HEK293 (cell line): Measurements from ENCODE around the gene IKZF1.

Experiments
- CTCF ChIA-PET: fragments of 350-600 bp; formaldehyde crosslinking; extraction: SDS; loops from one replicate; lab custom pipeline; 2021; ENCODE audit warnings: antibody characterized with exemption; lab: Yijun Ruan, JAX
- POLR2A ChIA-PET: fragments of 300-600 bp; formaldehyde crosslinking; extraction: SDS; loops from one replicate; lab custom pipeline; 2020; ENCODE audit warnings: antibody characterized with exemption, inconsistent platforms; lab: Yijun Ruan, JAX
- H3K27ac ChIP-seq: fragments of 200-500 bp; sonication (Bioruptor generic); 2 replicates; pipeline ENCODE4 v1.5.1; 2014; ENCODE audit warnings: low read depth, low read length, control low read depth, inconsistent platforms; ENCODE audit errors: extremely low read depth
- H3K36me3 ChIP-seq, 2 experiments: fragments of 200-500 bp in 1 of 2; sonication (Bioruptor generic) in 1 of 2; 1 replicate in 1 of 2; 2 replicates in 1 of 2; pipeline ENCODE4 v1.5.1; 2014 to 2017; ENCODE audit warnings: inconsistent platforms in 2 of 2, low read length in 2 of 2; ENCODE audit not compliant: control insufficient read depth in 2 of 2, insufficient read depth in 1 of 2
- H3K4me1 ChIP-seq: fragments of 200-500 bp; sonication (Bioruptor generic); 2 replicates; pipeline ENCODE4 v1.5.1; 2014; ENCODE audit warnings: mild to moderate bottlenecking, low read length, inconsistent platforms; ENCODE audit not compliant: control insufficient read depth, insufficient read depth
- H3K4me3 ChIP-seq: 2 replicates; pipeline ENCODE4 v1.5.1; 2011; ENCODE audit warnings: low read depth, mild to moderate bottlenecking, control low read depth, low read length, moderate library complexity
- H3K9me3 ChIP-seq: fragments of 200-500 bp; sonication (Bioruptor generic); 2 replicates; pipeline ENCODE4 v1.5.1; 2014; ENCODE audit warnings: low read depth, low read length, inconsistent platforms; ENCODE audit not compliant: control insufficient read depth, insufficient read depth
- FEZF1 ChIP-seq: fragments of 450-650 bp; formaldehyde crosslinking; IDR thresholded peaks from 2 replicates; pipeline ENCODE4 v1.5.1; 2016; ENCODE audit warnings: missing biosample characterization, missing genetic modification characterization
- HOXA7 ChIP-seq: sonication (generic); formaldehyde crosslinking; IDR thresholded peaks from 2 replicates; pipeline ENCODE4 v1.8.1; 2022; ENCODE audit warnings: missing genetic modification reagents, borderline replicate concordance
- KLF1 ChIP-seq: fragments of 450-650 bp; formaldehyde crosslinking; IDR thresholded peaks from 2 replicates; pipeline ENCODE4 v1.5.1; 2016; ENCODE audit warnings: missing biosample characterization, missing genetic modification characterization
- ZBTB20 ChIP-seq: fragments of 450-650 bp; formaldehyde crosslinking; IDR thresholded peaks from 2 replicates; pipeline ENCODE4 v1.5.1; 2016; ENCODE audit warnings: missing biosample characterization, missing genetic modification characterization
- ZNF121 ChIP-seq: fragments of 450-650 bp; formaldehyde crosslinking; IDR thresholded peaks from 2 replicates; pipeline ENCODE4 v1.5.1; 2016; ENCODE audit warnings: missing biosample characterization, missing genetic modification characterization
- ZNF404 ChIP-seq: fragments of 450-650 bp; formaldehyde crosslinking; IDR thresholded peaks from 2 replicates; pipeline ENCODE4 v1.5.1; 2017; ENCODE audit warnings: missing biosample characterization, missing genetic modification characterization
- ZNF561 ChIP-seq: fragments of 450-650 bp; IDR thresholded peaks from 2 replicates; pipeline ENCODE4 v1.5.1; 2018; ENCODE audit warnings: missing biosample characterization, missing genetic modification characterization, borderline replicate concordance
- ZNF624 ChIP-seq: fragments of 450-650 bp; formaldehyde crosslinking; IDR thresholded peaks from 2 replicates; pipeline ENCODE4 v1.5.1; 2017; ENCODE audit warnings: missing biosample characterization, missing genetic modification characterization
- ZNF747 ChIP-seq: fragments of 450-650 bp; formaldehyde crosslinking; IDR thresholded peaks from 2 replicates; pipeline ENCODE4 v1.5.1; 2016; ENCODE audit warnings: missing biosample characterization, missing genetic modification characterization
- ZNF837 ChIP-seq: fragments of 450-650 bp; formaldehyde crosslinking; IDR thresholded peaks from 2 replicates; pipeline ENCODE4 v1.5.1; 2016; ENCODE audit warnings: missing biosample characterization, missing genetic modification characterization
- ZSCAN16 ChIP-seq: fragments of 450-650 bp; formaldehyde crosslinking; IDR thresholded peaks from 2 replicates; pipeline ENCODE4 v1.5.1; 2016; ENCODE audit warnings: missing biosample characterization, missing genetic modification characterization
- TF ChIP-seq, protein P1 (sequence below): fragments of 450-650 bp; formaldehyde crosslinking; IDR thresholded peaks from 2 replicates; pipeline ENCODE4 v1.5.1; 2016; ENCODE audit warnings: missing biosample characterization, missing genetic modification characterization
- TF ChIP-seq, protein P2 (sequence below): fragments of 450-650 bp; formaldehyde crosslinking; IDR thresholded peaks from 2 replicates; pipeline ENCODE4 v1.5.1; 2016; ENCODE audit warnings: missing biosample characterization, missing genetic modification characterization
- TF ChIP-seq, protein P3 (sequence below): fragments of 450-650 bp; formaldehyde crosslinking; IDR thresholded peaks from 2 replicates; pipeline ENCODE4 v1.5.1; 2017; ENCODE audit warnings: missing biosample characterization, missing genetic modification characterization

Gene IKZF1

DNA sequence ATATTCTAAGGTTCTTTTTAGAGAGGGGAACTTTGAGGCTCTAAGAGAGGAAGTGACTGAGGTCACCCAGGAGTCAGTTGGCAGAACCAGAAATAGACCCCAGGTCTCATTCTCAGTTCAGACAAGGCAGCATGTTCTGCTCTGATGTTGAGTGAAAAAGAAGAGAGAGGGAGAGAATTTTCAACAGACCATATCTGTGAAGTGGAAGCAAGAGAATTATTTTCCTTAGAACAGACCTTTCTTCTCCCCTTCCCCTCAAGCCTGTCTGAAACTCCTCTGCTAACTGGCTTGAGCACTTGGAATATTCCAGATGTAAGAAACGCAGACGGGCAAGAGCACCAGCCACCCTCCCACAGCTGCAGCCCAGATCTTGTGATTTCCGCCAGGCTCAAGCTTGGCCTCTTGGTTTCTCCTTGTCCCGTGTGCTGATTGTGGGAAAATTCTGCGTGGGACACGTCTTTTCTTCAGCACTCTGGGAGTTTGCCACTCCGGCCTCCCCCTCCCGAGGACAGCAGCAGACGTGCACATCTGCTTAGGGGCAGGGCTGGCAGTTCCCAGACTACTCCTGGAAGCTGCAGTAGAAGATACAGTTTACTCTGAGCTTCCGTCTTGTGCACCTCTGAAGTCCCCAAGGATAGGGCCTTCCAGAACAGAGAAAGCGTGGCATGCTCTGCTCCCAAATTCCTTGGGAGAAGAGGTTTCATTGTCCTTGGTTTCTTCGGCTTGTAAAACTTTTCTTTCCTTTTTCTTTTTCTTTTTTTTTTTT lies 22.7 kb upstream of the IKZF1 start:
- CTCF ChIA-PET: no interaction called here
- Histone ChIP-seq H3K9me3 (no peaks in the 10 kb centered on the region), H3K4me3 (no peak overlapping the region), H3K36me3 (no peaks in the 10 kb centered on the region), H3K27ac (no peak overlapping the region)
- no peak for TF ChIP-seq ZNF404
- TF ChIP-seq, all 188 proteins: peak for 0
- H3K4me1 ChIP-seq: no peaks in the 10 kb centered on the region
- POLR2A ChIA-PET: no interaction called here

DNA sequence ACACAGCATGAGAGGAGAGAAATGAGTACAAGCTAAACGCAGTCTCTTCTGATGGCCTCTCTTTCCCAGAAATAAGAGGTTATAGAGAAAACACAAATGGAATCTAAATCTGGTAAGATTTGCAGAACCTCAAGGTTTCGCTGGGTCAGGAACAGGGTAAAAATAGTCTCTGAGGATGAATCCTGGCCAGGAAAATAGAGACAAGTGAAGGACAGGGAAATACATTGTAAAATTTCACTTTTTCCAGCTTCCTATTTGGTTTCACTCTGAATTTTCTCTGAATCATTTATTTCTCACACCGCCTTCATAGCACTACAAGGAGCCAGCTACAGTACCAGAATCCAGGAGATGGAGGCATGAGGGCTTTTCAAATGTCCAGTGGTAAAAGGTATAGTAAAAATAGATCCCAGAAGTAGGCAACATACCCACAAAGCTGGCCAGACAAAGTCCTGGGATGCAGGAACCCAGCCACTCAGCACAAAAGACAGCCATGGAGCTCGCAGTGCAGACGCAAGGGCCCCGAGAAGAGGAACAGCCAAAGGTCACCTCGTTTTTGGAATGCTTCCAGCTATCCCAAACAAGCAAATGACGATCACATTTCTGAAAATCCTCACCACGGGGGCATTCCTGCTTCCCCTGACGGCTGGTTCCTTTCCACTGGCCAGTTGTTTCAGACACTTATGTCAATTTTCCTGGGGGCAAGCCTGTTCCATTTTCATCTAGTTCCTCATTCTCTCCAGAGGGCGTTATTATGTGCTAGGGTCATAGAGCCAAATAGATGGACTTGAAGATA lies 21.5 kb upstream of the IKZF1 start:
- TF ChIP-seq, protein P1, sequence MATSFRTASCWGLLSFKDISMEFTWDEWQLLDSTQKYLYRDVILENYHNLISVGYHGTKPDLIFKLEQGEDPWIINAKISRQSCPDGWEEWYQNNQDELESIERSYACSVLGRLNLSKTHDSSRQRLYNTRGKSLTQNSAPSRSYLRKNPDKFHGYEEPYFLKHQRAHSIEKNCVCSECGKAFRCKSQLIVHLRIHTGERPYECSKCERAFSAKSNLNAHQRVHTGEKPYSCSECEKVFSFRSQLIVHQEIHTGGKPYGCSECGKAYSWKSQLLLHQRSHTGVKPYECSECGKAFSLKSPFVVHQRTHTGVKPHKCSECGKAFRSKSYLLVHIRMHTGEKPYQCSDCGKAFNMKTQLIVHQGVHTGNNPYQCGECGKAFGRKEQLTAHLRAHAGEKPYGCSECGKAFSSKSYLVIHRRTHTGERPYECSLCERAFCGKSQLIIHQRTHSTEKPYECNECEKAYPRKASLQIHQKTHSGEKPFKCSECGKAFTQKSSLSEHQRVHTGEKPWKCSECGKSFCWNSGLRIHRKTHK: no peak
- no peak for TF ChIP-seq ZNF561 (tag by site-specific recombination)
- TF ChIP-seq, protein P2, sequence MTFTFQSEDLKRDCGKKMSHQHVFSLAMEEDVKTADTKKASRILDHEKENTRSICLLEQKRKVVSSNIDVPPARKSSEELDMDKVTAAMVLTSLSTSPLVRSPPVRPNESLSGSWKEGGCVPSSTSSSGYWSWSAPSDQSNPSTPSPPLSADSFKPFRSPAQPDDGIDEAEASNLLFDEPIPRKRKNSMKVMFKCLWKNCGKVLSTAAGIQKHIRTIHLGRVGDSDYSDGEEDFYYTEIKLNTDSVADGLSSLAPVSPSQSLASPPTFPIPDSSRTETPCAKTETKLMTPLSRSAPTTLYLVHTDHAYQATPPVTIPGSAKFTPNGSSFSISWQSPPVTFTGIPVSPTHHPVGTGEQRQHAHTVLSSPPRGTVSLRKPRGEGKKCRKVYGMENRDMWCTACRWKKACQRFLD (tag by site-specific recombination): no peak
- TF ChIP-seq, protein P3, sequence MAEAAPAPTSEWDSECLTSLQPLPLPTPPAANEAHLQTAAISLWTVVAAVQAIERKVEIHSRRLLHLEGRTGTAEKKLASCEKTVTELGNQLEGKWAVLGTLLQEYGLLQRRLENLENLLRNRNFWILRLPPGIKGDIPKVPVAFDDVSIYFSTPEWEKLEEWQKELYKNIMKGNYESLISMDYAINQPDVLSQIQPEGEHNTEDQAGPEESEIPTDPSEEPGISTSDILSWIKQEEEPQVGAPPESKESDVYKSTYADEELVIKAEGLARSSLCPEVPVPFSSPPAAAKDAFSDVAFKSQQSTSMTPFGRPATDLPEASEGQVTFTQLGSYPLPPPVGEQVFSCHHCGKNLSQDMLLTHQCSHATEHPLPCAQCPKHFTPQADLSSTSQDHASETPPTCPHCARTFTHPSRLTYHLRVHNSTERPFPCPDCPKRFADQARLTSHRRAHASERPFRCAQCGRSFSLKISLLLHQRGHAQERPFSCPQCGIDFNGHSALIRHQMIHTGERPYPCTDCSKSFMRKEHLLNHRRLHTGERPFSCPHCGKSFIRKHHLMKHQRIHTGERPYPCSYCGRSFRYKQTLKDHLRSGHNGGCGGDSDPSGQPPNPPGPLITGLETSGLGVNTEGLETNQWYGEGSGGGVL (tag by site-specific recombination): no peak
- no peak for TF ChIP-seq ZNF121 (tag by site-specific recombination)
- TF ChIP-seq ZNF837 (tag by site-specific recombination): no peak
- TF ChIP-seq KLF1 (tag by site-specific recombination): no peak
- TF ChIP-seq HOXA7 (CRISPR knock-in tag): no peak
- no peak for TF ChIP-seq ZNF624 (tag by site-specific recombination)
- H3K36me3 ChIP-seq: no peaks in the 10 kb centered on the region
- H3K4me1 ChIP-seq: no peaks in the 10 kb centered on the region
- no peak overlapping the region for H3K4me3 ChIP-seq
- no peak overlapping the region for H3K27ac ChIP-seq
- no peaks in the 10 kb centered on the region for H3K9me3 ChIP-seq
- ChIA-PET CTCF (no interaction called here), POLR2A (no interaction called here)

DNA sequence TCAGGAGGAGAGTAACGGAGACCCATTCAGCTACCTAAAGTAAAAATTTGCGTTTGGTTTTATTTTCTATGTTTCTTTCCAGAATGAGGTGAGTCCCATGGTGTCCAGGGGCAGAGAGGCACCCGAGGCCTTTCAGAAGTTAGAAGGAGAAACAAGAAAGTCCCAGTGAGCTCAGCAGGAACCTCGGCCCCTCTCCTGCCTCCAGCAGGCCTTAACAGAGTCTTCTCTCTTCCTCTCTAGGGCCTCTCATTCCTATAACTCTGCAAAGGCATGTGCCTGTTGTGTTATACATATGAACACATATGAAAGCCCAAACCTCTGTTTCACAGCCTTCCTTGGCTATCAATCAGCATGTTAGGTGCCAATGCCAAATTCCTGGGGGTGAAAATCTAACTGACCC lies 20.8 kb upstream of the IKZF1 start:
- Histone ChIP-seq H3K36me3 (no peaks in the 10 kb centered on the region), H3K4me1 (no peaks in the 10 kb centered on the region), H3K4me3 (no peak overlapping the region), H3K27ac (no peak overlapping the region), H3K9me3 (no peaks in the 10 kb centered on the region)
- CTCF ChIA-PET: no interaction called here
- POLR2A ChIA-PET: no interaction called here
- TF ChIP-seq ZBTB20 (tag by site-specific recombination): no peak

DNA sequence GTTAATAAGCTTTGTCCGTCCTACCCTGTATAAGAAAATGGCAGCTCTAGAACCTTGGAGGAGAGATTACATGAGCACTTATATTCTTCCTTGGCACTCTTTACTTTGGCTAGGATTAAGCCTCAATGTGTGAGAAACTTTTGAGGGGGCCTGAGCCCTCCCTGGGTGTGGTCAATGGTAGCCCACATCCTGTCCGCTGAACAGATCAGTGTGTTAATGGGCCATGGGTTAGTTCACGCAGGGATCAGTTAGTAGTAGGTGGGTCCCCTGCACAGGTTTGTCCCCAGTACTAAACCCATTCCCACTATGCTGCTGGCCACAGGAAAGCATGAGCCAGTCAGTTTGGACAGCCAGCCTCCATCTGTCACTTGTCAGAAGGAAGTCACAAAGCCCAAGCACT lies 20.2 kb upstream of the IKZF1 start:
- no peaks in the 10 kb centered on the region for H3K9me3 ChIP-seq
- ChIA-PET POLR2A (no interaction called here), CTCF (no interaction called here)
- TF ChIP-seq ZSCAN16 (tag by site-specific recombination) (no peak), FEZF1 (tag by site-specific recombination) (no peak), ZNF747 (tag by site-specific recombination) (no peak)
- H3K36me3 ChIP-seq: no peaks in the 10 kb centered on the region
- no peak overlapping the region for H3K27ac ChIP-seq
- no peak overlapping the region for H3K4me3 ChIP-seq
- no peaks in the 10 kb centered on the region for H3K4me1 ChIP-seq
